CD4-positive, alpha-beta T cell (primary cell): ENCODE data around the gene F7. TPM values are rescaled to one million over a fixed set of nuclear protein-coding genes. Genes with fewer than 3 reads are reported as not detected.
"Not testable (repeated sequence)": the region's sequence is repeated elsewhere in the genome, so short reads cannot be mapped to it uniquely, and the experiment has no call there.

Source experiments
- ATAC-seq: fragments of 200-7000 bp; cut with Tn5 transposase; one replicate; pipeline ENCODE4 v1.10.0; 2022; ENCODE audit warnings: mild to moderate bottlenecking; ENCODE audit not compliant: poor library complexity
- CTCF ChIA-PET: fragments of 350-600 bp; sonication (Branson Sonifier 250); formaldehyde crosslinking; loops from one replicate; lab custom pipeline; 2021; ENCODE audit warnings: antibody characterized with exemption, inconsistent platforms; lab: Charles Lee
- POLR2A ChIA-PET: fragments of 350-600 bp; sonication (Branson Sonifier 250); formaldehyde crosslinking; loops from one replicate; lab custom pipeline; 2021; ENCODE audit warnings: antibody characterized with exemption, inconsistent platforms; lab: Charles Lee
- DNase-seq, 14 experiments: peaks; one replicate each; pipeline ENCODE4 v3.0.0-alpha.2; 2013 to 2020; ENCODE audit warnings: mixed read lengths in 2 of 14
- H3K27ac ChIP-seq, 2 donors: one replicate each; pipeline versions ENCODE4 v1.5.1 to v1.7.0; 2013; ENCODE audit warnings: low read length in 2 of 2, low read depth in 1 of 2, mild to moderate bottlenecking in 1 of 2
- H3K27me3 ChIP-seq, 2 experiments: 1 replicate in 1 of 2; 2 replicates in 1 of 2; pipeline versions ENCODE4 v1.6.1 to v1.7.0; 2013; ENCODE audit warnings: low read length in 2 of 2, control low read depth in 1 of 2, mild to moderate bottlenecking in 1 of 2, moderate library complexity in 1 of 2; ENCODE audit not compliant: insufficient read depth in 2 of 2, control insufficient read depth in 1 of 2
- H3K36me3 ChIP-seq: one replicate; pipeline ENCODE4 v1.6.1; 2013; ENCODE audit warnings: low read length, control low read depth; ENCODE audit not compliant: insufficient read depth
- H3K4me1 ChIP-seq: one replicate; pipeline ENCODE4 v1.6.1; 2013; ENCODE audit warnings: low read length, control low read depth; ENCODE audit not compliant: insufficient read depth
- H3K4me3 ChIP-seq: one replicate; pipeline ENCODE4 v1.5.1; 2013; ENCODE audit warnings: mild to moderate bottlenecking, low read length, moderate library complexity
- H3K9me3 ChIP-seq, 2 experiments: 1 replicate in 1 of 2; 2 replicates in 1 of 2; pipeline versions ENCODE4 v1.6.1 to v1.7.0; 2013; ENCODE audit warnings: low read length in 2 of 2, mild to moderate bottlenecking in 2 of 2, control low read depth in 1 of 2, moderate library complexity in 1 of 2; ENCODE audit not compliant: control insufficient read depth in 1 of 2, insufficient read depth in 1 of 2
- H3K27ac Mint-ChIP-seq: one replicate; pipeline ENCODE4 v1.8.0; 2020; ENCODE audit warnings: mixed read lengths
- H3K27me3 Mint-ChIP-seq: one replicate; pipeline ENCODE4 v1.8.0; 2021; ENCODE audit warnings: mixed read lengths
- H3K36me3 Mint-ChIP-seq: one replicate; pipeline ENCODE4 v1.8.0; 2021; ENCODE audit warnings: low read depth, mixed read lengths
- H3K4me1 Mint-ChIP-seq: one replicate; pipeline ENCODE4 v1.8.0; 2021; ENCODE audit warnings: low read depth, mixed read lengths
- H3K4me3 Mint-ChIP-seq: one replicate; pipeline ENCODE4 v1.8.0; 2020; ENCODE audit warnings: mild to moderate bottlenecking, mixed read lengths
- H3K9me3 Mint-ChIP-seq: one replicate; pipeline ENCODE4 v1.8.0; 2020; ENCODE audit warnings: mixed read lengths
- intact Hi-C, 2 experiments: fragments of 100-400 bp; cut with DNase I in 1 of 2; cut with micrococcal nuclease in 1 of 2; formaldehyde crosslinking; loops; one replicate each; pipeline versions ENCODE4 v1.15.1 to v1.9.0; 2023 to 2025; cut with DNase I, micrococcal nuclease
- total RNA-seq, 174 experiments: library from RNA in 2 of 174; stranded (reverse) in 2 of 174; gene quantifications; one replicate each; pipeline ENCODE4 v1.2.3 and lab custom pipeline; 2021 to 2026
- TF ChIP-seq, protein P1 (sequence below): fragments of 200-600 bp; IDR thresholded peaks from one replicate; pipeline ENCODE4 v1.8.0; 2022; ENCODE audit warnings: antibody characterized with exemption, mild to moderate bottlenecking

The F7 gene
- total RNA-seq, 2 experiments from 2014 or later, result not detected

DNA sequence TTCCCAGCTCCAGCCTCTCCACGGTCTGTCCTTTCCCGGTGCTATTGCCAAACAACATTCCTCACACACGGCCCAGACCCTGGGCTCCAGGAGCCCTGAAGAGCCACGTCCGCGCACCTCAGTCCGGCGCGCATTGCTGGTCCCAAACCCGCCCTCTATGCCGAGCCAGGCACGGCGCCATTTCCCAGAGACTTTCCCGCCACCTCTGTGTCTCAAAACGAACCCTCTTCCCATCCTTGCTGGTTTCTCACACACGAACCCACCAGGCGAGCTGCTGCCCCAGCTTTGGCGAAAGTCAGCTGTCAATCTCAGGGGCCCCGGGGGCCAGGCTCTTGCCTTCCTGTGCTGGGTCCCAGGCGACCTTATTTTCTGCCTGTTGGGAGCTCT lies 28.0 kb upstream of the F7 start:
- no peaks in the 10 kb centered on the region for H3K4me1 ChIP-seq
- Mint-ChIP-seq H3K4me1 (no peaks in the 10 kb centered on the region), H3K27me3 (no peaks in the 10 kb centered on the region), H3K9me3 (no peaks in the 10 kb centered on the region), H3K36me3 (peaks cover 25% of the 10 kb centered on the region), H3K27ac (no peak overlapping the region), H3K4me3 (no peak overlapping the region)
- H3K27ac ChIP-seq, result no peak overlapping the region
- intact Hi-C loops, result no loop called here
- no peak overlapping the region for H3K4me3 ChIP-seq
- ATAC-seq (no peak), DNase-seq (no peak)
- TF ChIP-seq, protein P1, sequence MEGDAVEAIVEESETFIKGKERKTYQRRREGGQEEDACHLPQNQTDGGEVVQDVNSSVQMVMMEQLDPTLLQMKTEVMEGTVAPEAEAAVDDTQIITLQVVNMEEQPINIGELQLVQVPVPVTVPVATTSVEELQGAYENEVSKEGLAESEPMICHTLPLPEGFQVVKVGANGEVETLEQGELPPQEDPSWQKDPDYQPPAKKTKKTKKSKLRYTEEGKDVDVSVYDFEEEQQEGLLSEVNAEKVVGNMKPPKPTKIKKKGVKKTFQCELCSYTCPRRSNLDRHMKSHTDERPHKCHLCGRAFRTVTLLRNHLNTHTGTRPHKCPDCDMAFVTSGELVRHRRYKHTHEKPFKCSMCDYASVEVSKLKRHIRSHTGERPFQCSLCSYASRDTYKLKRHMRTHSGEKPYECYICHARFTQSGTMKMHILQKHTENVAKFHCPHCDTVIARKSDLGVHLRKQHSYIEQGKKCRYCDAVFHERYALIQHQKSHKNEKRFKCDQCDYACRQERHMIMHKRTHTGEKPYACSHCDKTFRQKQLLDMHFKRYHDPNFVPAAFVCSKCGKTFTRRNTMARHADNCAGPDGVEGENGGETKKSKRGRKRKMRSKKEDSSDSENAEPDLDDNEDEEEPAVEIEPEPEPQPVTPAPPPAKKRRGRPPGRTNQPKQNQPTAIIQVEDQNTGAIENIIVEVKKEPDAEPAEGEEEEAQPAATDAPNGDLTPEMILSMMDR, result no peak
- POLR2A ChIA-PET, result no interaction called here
- CTCF ChIA-PET, result no interaction called here
- no peaks in the 10 kb centered on the region for H3K27me3 ChIP-seq
- H3K9me3 ChIP-seq, result no peaks in the 10 kb centered on the region
- H3K36me3 ChIP-seq, result peaks cover 3% of the 10 kb centered on the region

DNA sequence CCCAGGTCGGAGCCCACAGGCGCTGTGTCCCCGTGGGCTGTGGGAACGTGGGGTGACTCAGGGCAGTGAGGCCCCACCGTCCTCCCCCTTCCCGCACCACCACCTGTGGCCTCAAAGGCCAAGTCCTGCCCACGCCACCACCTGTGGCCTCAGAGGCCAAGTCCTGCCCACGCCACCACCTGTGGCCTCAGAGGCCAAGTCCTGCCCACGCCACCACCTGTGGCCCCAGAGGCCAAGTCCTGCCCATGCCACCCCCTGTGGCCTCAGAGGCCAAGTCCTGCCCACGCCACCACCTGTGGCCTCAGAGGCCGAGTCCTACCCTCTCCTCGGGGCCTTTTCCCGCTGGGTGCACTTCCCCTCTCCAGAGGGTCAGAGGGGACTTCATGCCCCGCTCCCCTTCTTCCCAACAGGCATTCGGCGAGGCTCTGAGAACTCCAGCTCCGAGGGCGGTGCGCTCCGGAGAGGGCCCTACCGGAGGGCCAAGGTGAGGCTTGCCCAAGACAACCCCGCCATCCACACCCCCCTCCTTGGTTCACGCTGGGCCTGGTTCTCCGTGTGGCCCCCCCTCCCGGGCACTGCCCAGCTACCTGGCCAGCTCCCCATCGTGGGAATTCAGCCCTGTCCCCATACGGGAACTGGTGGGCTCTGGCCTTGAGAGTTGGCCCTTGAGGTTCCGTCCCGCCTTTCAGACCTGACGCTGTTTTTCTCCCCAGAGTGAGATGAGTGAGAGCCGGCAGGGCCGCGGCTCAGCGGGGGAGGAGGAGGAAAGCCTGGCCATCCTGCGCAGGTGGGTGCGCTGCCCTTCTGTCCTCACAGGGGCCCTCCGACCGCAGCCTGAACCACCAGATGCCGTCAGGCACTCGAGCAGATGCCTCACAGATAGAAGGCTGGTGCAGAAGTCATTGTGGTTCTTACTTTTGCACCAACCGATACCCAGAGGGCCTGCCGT lies 27.4 kb upstream of the F7 start:
- H3K4me1 Mint-ChIP-seq, result no peaks in the 10 kb centered on the region
- no peak overlapping the region for H3K27ac ChIP-seq
- H3K9me3 ChIP-seq, result no peaks in the 10 kb centered on the region
- POLR2A ChIA-PET, result no interaction called here
- H3K27me3 ChIP-seq, result no peaks in the 10 kb centered on the region
- ATAC-seq, result no peak
- no peak overlapping the region for H3K27ac Mint-ChIP-seq
- H3K4me1 ChIP-seq, result no peaks in the 10 kb centered on the region
- H3K36me3 Mint-ChIP-seq, result peaks cover 19% of the 10 kb centered on the region
- TF ChIP-seq, protein P1, result no peak
- no peaks in the 10 kb centered on the region for H3K9me3 Mint-ChIP-seq
- H3K27me3 Mint-ChIP-seq, result no peaks in the 10 kb centered on the region
- intact Hi-C loops, result no loop called here
- peaks cover 3% of the 10 kb centered on the region for H3K36me3 ChIP-seq
- CTCF ChIA-PET, result no interaction called here
- H3K4me3 Mint-ChIP-seq, result no peak overlapping the region
- H3K4me3 ChIP-seq, result no peak overlapping the region
- DNase-seq, result no peak

DNA sequence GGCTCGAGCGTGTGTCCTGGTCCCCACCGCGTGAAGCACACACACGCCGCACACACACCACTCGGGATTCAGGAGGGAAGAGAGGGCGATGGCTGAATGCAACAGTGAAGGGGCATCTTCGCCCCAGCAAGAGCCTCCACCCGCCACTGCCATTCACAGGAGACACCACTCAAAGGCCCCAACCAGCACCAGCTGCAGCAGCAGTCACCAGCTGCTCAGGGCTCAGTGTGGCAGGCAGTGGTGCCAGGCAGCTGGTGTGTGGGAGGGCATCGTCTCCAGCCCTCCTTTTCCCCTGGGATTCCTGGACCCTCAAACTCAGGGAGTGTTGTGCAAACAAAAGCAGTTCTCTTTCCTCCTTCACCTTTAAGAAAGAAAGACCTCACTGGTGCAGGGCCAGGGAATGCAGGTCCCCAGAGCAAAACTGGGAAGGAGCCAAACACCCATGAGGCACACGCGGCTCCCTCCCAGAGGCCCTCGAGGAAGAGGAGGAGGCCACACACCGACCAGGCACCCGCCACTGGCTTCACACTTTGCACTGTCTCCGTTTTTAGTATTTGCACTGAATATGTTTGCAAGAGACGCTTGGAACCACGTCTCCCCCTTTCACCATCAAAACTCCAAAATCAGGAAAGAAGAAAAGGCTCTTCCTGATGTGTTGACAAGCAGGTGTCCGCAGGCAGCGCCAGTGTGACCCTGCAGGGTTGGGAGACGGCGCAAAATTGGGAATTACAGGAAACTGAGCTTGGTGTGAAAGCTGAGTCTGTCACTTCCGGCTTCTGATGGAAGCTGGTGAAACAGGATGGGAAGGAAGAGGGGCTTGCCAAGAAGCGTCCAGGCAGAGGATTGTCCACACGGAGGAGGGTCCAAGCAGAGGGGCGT lies 26.4 kb upstream of the F7 start:
- Histone ChIP-seq H3K27me3 (no peaks in the 10 kb centered on the region), H3K27ac (no peak overlapping the region), H3K9me3 (no peaks in the 10 kb centered on the region), H3K4me3 (no peak overlapping the region), H3K4me1 (no peaks in the 10 kb centered on the region), H3K36me3 (peaks cover 3% of the 10 kb centered on the region)
- ATAC-seq (no peak), DNase-seq (no peak)
- ChIA-PET CTCF (no interaction called here), POLR2A (no interaction called here)
- no peak overlapping the region for H3K4me3 Mint-ChIP-seq
- TF ChIP-seq, protein P1, result no peak
- no peaks in the 10 kb centered on the region for H3K27me3 Mint-ChIP-seq
- H3K9me3 Mint-ChIP-seq, result no peaks in the 10 kb centered on the region
- H3K4me1 Mint-ChIP-seq, result no peaks in the 10 kb centered on the region
- H3K36me3 Mint-ChIP-seq, result peaks cover 15% of the 10 kb centered on the region
- no peak overlapping the region for H3K27ac Mint-ChIP-seq
- intact Hi-C loops, result no loop called here

DNA sequence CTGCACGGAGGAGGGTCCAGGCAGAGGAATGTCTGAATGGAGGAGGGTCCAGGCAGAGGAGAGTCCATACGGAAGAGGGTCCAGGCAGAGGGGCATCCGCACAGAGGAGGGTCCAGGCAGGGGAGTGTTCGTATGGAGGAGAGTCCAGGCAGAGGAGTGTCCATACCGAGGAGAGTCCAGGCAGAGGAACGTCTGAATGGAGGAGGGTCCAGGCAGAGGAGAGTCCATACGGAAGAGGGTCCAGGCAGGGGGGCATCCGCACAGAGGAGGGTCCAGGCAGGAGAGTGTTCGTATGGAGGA lies 25.9 kb upstream of the F7 start:
- H3K4me3 Mint-ChIP-seq, H3K4me1 Mint-ChIP-seq, H3K4me3 ChIP-seq, H3K27me3 Mint-ChIP-seq, H3K4me1 ChIP-seq, intact Hi-C loops, ATAC-seq, H3K9me3 ChIP-seq, H3K27ac Mint-ChIP-seq, DNase-seq, H3K36me3 ChIP-seq, POLR2A ChIA-PET, H3K27ac ChIP-seq, H3K27me3 ChIP-seq, CTCF ChIA-PET, H3K9me3 Mint-ChIP-seq: not testable (repeated sequence)
- H3K36me3 Mint-ChIP-seq, result peaks cover 12% of the 10 kb centered on the region
